GM12875 (cell line): ENCODE results near the gene ARHGEF38.

Source experiments
- H3K4me3 ChIP-seq: one replicate; pipeline ENCODE4 v1.5.1; 2011; ENCODE audit warnings: low read depth, low read length, control low read depth
- CTCF ChIP-seq: IDR thresholded peaks from 2 replicates; pipeline ENCODE4 v1.5.1; 2011; ENCODE audit warnings: low read depth, mild to moderate bottlenecking, control low read depth, inconsistent platforms, low read length, moderate library complexity, borderline replicate concordance; ENCODE audit not compliant: insufficient read depth

The ARHGEF38 gene

GRCh38 chr4:105543881-105544280 is 8.5 kb upstream of the ARHGEF38 start:
- H3K4me3 ChIP-seq, result no peak overlapping the region
- no peak for TF ChIP-seq CTCF

GRCh38 chr4:105544520-105545286 is 7.7 kb upstream of the ARHGEF38 start:
- TF ChIP-seq CTCF, result no peak
- H3K4me3 ChIP-seq, result no peak overlapping the region

GRCh38 chr4:105546086-105546485 is 6.3 kb upstream of the ARHGEF38 start:
- TF ChIP-seq CTCF, result no peak
- no peak overlapping the region for H3K4me3 ChIP-seq

GRCh38 chr4:105547769-105548168 is 4.7 kb upstream of the ARHGEF38 start:
- no peak overlapping the region for H3K4me3 ChIP-seq
- TF ChIP-seq CTCF, result no peak

GRCh38 chr4:105548483-105548882 is 3.9 kb upstream of the ARHGEF38 start:
- no peak for TF ChIP-seq CTCF

GRCh38 chr4:105550641-105551040 is 1.8 kb upstream of the ARHGEF38 start:
- TF ChIP-seq CTCF, result no peak
- no peak overlapping the region for H3K4me3 ChIP-seq

More at GRCh38 chr4:105548483-105548882, 3.9 kb upstream of the ARHGEF38 start:
- H3K4me3 ChIP-seq, result no peak overlapping the region

- TF ChIP-seq CTCF, result no peak
- no peak overlapping the region for H3K4me3 ChIP-seq
These were observed 3.0 kb downstream of the ARHGEF38 start for GRCh38 chr4:105555409-105555808.
